Skeletal muscle tissue (tissue), 4 donors: Measurements from ENCODE around the gene TCERG1L. TPM values are rescaled to one million over a fixed set of nuclear protein-coding genes. Genes with fewer than 3 reads are reported as not detected.

Source experiments
- H3K27ac ChIP-seq: one replicate; pipeline ENCODE4 v1.7.0; 2013; ENCODE audit warnings: mild to moderate bottlenecking, low read depth, low read length, inconsistent platforms
- H3K27me3 ChIP-seq, 3 donors: one replicate each; pipeline ENCODE4 v1.7.0; 2013; ENCODE audit warnings: low read length in 3 of 3; ENCODE audit not compliant: control insufficient read depth in 3 of 3, insufficient read depth in 3 of 3
- H3K36me3 ChIP-seq, 3 donors: one replicate each; pipeline ENCODE4 v1.7.0; 2013; ENCODE audit warnings: low read length in 3 of 3; ENCODE audit not compliant: control insufficient read depth in 3 of 3, insufficient read depth in 3 of 3
- H3K4me1 ChIP-seq, 3 donors: one replicate each; pipeline ENCODE4 v1.7.0; 2013; ENCODE audit warnings: low read length in 3 of 3, mild to moderate bottlenecking in 3 of 3; ENCODE audit not compliant: control insufficient read depth in 3 of 3, insufficient read depth in 3 of 3
- H3K4me3 ChIP-seq, 3 donors: one replicate each; pipeline ENCODE4 v1.7.0; 2013; ENCODE audit warnings: low read length in 3 of 3
- H3K9ac ChIP-seq, 3 donors: one replicate each; pipeline ENCODE4 v1.7.0; 2013; ENCODE audit warnings: low read length in 3 of 3, mild to moderate bottlenecking in 3 of 3, moderate library complexity in 2 of 3, low read depth in 1 of 3
- H3K9me3 ChIP-seq, 3 donors: one replicate each; pipeline ENCODE4 v1.7.0; 2013; ENCODE audit warnings: low read length in 3 of 3; ENCODE audit not compliant: control insufficient read depth in 3 of 3
- total RNA-seq: library from RNA; depleted of rRNA; stranded (reverse); fragments of >200 nt; gene quantifications from one replicate; pipeline ENCODE4 v1.2.3, GENCODE V29; 2014
- donor health status: Osteomylitis.

The TCERG1L gene
- total RNA-seq, 1 donor from 2014 or later, result not detected

GRCh38 chr10:131221632-131222277, 89.8 kb downstream of the TCERG1L start:
- no peaks in the 10 kb centered on the region for H3K36me3 ChIP-seq
- no peak overlapping the region for H3K9ac ChIP-seq
- H3K27me3 ChIP-seq, result peaks cover 9 to 41% (median 35%) of the 10 kb centered on the region in 3 donors
- H3K4me1 ChIP-seq, result no peaks in the 10 kb centered on the region
- no peak overlapping the region for H3K27ac ChIP-seq
- no peak overlapping the region for H3K4me3 ChIP-seq
- H3K9me3 ChIP-seq, result no peaks in the 10 kb centered on the region

- no peak overlapping the region for H3K4me3 ChIP-seq
- H3K4me1 ChIP-seq, result no peaks in the 10 kb centered on the region
- no peak overlapping the region for H3K9ac ChIP-seq
- H3K36me3 ChIP-seq, result no peaks in the 10 kb centered on the region
- peaks cover 9 to 42% (median 40%) of the 10 kb centered on the region in 3 donors for H3K27me3 ChIP-seq
- no peak overlapping the region for H3K27ac ChIP-seq
- H3K9me3 ChIP-seq, result no peaks in the 10 kb centered on the region
Measured at GRCh38 chr10:131220601-131221171, 90.8 kb downstream of the TCERG1L start.

GRCh38 chr10:131219955-131220489, 91.5 kb downstream of the TCERG1L start:
- Histone ChIP-seq H3K4me3 (no peak overlapping the region), H3K36me3 (no peaks in the 10 kb centered on the region), H3K27ac (no peak overlapping the region), H3K9me3 (no peaks in the 10 kb centered on the region), H3K4me1 (no peaks in the 10 kb centered on the region), H3K9ac (no peak overlapping the region), H3K27me3 (peaks cover 9 to 43% (median 36%) of the 10 kb centered on the region in 3 donors)

GRCh38 chr10:131219584-131219886, 92.0 kb downstream of the TCERG1L start:
- Histone ChIP-seq H3K9me3 (no peaks in the 10 kb centered on the region), H3K36me3 (no peaks in the 10 kb centered on the region), H3K27me3 (peaks cover 9 to 45% (median 34%) of the 10 kb centered on the region in 3 donors), H3K27ac (no peak overlapping the region), H3K9ac (no peak overlapping the region), H3K4me3 (no peak overlapping the region), H3K4me1 (no peaks in the 10 kb centered on the region)

- Histone ChIP-seq H3K4me1 (no peaks in the 10 kb centered on the region), H3K27ac (no peak overlapping the region), H3K27me3 (peaks cover 9 to 41% (median 34%) of the 10 kb centered on the region in 3 donors), H3K9me3 (no peaks in the 10 kb centered on the region), H3K9ac (no peak overlapping the region), H3K4me3 (no peak overlapping the region), H3K36me3 (no peaks in the 10 kb centered on the region)
Measured at GRCh38 chr10:131218811-131219583, 92.5 kb downstream of the TCERG1L start.

- H3K36me3 ChIP-seq, result no peaks in the 10 kb centered on the region
- no peak overlapping the region for H3K9ac ChIP-seq
- H3K4me3 ChIP-seq, result no peak overlapping the region
- H3K27ac ChIP-seq, result no peak overlapping the region
- peaks cover 7 to 34% (median 31%) of the 10 kb centered on the region in 3 donors for H3K27me3 ChIP-seq
- H3K4me1 ChIP-seq, result no peaks in the 10 kb centered on the region
- H3K9me3 ChIP-seq, result no peaks in the 10 kb centered on the region
Measured at GRCh38 chr10:131216681-131217230, 94.8 kb downstream of the TCERG1L start.

GRCh38 chr10:131215776-131216175, 95.7 kb downstream of the TCERG1L start:
- Histone ChIP-seq H3K4me3 (no peak overlapping the region), H3K9ac (no peak overlapping the region), H3K4me1 (no peaks in the 10 kb centered on the region), H3K27ac (no peak overlapping the region), H3K27me3 (peaks cover 7 to 32% (median 21%) of the 10 kb centered on the region in 3 donors), H3K9me3 (no peaks in the 10 kb centered on the region), H3K36me3 (no peaks in the 10 kb centered on the region)

GRCh38 chr10:131214521-131215244, 96.8 kb downstream of the TCERG1L start:
- Histone ChIP-seq H3K9me3 (no peaks in the 10 kb centered on the region), H3K36me3 (no peaks in the 10 kb centered on the region), H3K27me3 (peaks cover under 1 to 26% (median 17%) of the 10 kb centered on the region in 3 donors), H3K4me1 (no peaks in the 10 kb centered on the region), H3K4me3 (no peak overlapping the region), H3K27ac (no peak overlapping the region), H3K9ac (no peak overlapping the region)

GRCh38 chr10:131213741-131214505, 97.6 kb downstream of the TCERG1L start:
- H3K36me3 ChIP-seq, result no peaks in the 10 kb centered on the region
- no peak overlapping the region for H3K4me3 ChIP-seq
- H3K27ac ChIP-seq, result no peak overlapping the region
- no peaks in the 10 kb centered on the region for H3K9me3 ChIP-seq
- H3K27me3 ChIP-seq, result peaks cover 0 to 18% (median 13%) of the 10 kb centered on the region in 3 donors
- no peaks in the 10 kb centered on the region for H3K4me1 ChIP-seq
- no peak overlapping the region for H3K9ac ChIP-seq
